Cortex of kidney (tissue), 1 donor: ENCODE results near the gene NRGN.

Source experiments
- DNase-seq: peaks from one replicate; lab custom pipeline; 2025; lab: John Stamatoyannopoulos, UW

The NRGN gene

GRCh38 chr11:124791626-124792341 lies 52.0 kb downstream of the NRGN start:
- no peak for DNase-seq

- DNase-seq: no peak
Measured at GRCh38 chr11:124793466-124794278, 53.9 kb downstream of the NRGN start.

- no peak for DNase-seq
Measured at GRCh38 chr11:124796312-124796711, 56.6 kb downstream of the NRGN start.
